HG02571 (cell line): ENCODE results near the gene ANKRD34A.
A peak's percentile ranks its signal among the peaks of the same experiment; 100 is the strongest.

Source experiments
- ATAC-seq: cut with Tn5 transposase; IDR thresholded peaks from one replicate; pipeline ENCODE4 v1.9.1; 2021; ENCODE audit warnings: mild to moderate bottlenecking, moderate library complexity; ENCODE audit not compliant: unreplicated experiment

The ANKRD34A gene

GRCh38 chr1:145974721-145975120 lies 10.3 kb upstream of the ANKRD34A start:
- ATAC-seq, result no peak

- no peak for ATAC-seq
Observed at GRCh38 chr1:145972580-145972979, 8.2 kb upstream of the ANKRD34A start.

- ATAC-seq, result no peak
Observed at GRCh38 chr1:145967288-145967687, 2.9 kb upstream of the ANKRD34A start.

GRCh38 chr1:145965119-145965744 lies 857 bp upstream of the ANKRD34A start:
- ATAC-seq, result no peak

- no peak for ATAC-seq
Observed at GRCh38 chr1:145963265-145964019, 933 bp downstream of the ANKRD34A start.

- ATAC-seq, result no peak
Observed at GRCh38 chr1:145962157-145963102, 1.9 kb downstream of the ANKRD34A start.

GRCh38 chr1:145961425-145962156 lies 2.8 kb downstream of the ANKRD34A start:
- no peak for ATAC-seq

GRCh38 chr1:145961109-145961424 lies 3.3 kb downstream of the ANKRD34A start:
- ATAC-seq, result no peak

GRCh38 chr1:145960468-145961108 lies 3.8 kb downstream of the ANKRD34A start:
- no peak for ATAC-seq

GRCh38 chr1:145959957-145960467 lies 4.4 kb downstream of the ANKRD34A start:
- no peak for ATAC-seq

GRCh38 chr1:145959333-145959732 lies 5.0 kb downstream of the ANKRD34A start:
- ATAC-seq, result no peak

GRCh38 chr1:145958734-145959133 lies 5.6 kb downstream of the ANKRD34A start:
- ATAC-seq, result no peak

- peak; percentile 85 for ATAC-seq
Observed at GRCh38 chr1:145957443-145958319, 6.7 kb downstream of the ANKRD34A start, which contains the start of gene LIX1L. TSS of gene LIX1L (minus strand) at chr1:145958017. CDS start at chr1:145957927, 90 bp downstream.

GRCh38 chr1:145956781-145957442 lies 7.5 kb downstream of the ANKRD34A start:
- no peak for ATAC-seq

- no peak for ATAC-seq
Observed at GRCh38 chr1:145956361-145956760, 8.0 kb downstream of the ANKRD34A start.

GRCh38 chr1:145955436-145955835 lies 8.9 kb downstream of the ANKRD34A start:
- no peak for ATAC-seq

GRCh38 chr1:145953861-145954260 lies 10.5 kb downstream of the ANKRD34A start:
- ATAC-seq, result no peak

GRCh38 chr1:145952903-145953302 lies 11.5 kb downstream of the ANKRD34A start:
- no peak for ATAC-seq

GRCh38 chr1:145951526-145951925 lies 12.8 kb downstream of the ANKRD34A start:
- ATAC-seq, result no peak
